ENCODE data around the gene COL28A1.

The COL28A1 gene

DNA sequence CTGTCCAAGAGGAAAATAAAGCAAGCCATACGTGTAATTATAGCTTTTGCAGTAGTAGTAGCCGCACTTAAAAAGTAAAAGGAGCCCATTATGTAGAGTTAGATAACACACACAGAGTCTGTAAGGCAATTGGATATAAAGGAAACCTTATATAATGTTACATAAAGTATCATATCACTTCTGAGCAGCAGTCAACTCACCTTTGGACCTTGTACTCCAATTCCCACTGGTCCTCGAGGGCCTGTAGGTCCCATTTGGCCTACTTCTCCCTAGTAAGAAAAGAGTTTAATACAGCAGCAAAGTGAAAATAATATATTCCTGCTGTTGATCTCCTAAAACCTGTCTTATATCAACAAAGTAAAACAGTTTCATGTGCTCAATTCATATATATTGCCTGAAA, 83.6 kb downstream of the COL28A1 start:
- H3K4me3 ChIP-seq (ENCODE audit: low read depth, low read length), result no peak overlapping the region
- TF ChIP-seq, protein P1, sequence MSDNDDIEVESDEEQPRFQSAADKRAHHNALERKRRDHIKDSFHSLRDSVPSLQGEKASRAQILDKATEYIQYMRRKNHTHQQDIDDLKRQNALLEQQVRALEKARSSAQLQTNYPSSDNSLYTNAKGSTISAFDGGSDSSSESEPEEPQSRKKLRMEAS (IDR thresholded peaks at IDR 0.05; ENCODE audit: low read depth, low read length), result no peak
- TF ChIP-seq POLR2A (IDR thresholded peaks at IDR 0.05; ENCODE audit: extremely low read depth, insufficient read length) (no peak), MYC (IDR thresholded peaks at IDR 0.05; ENCODE audit: low read depth, low read length) (no peak)
- TF ChIP-seq, protein P2, sequence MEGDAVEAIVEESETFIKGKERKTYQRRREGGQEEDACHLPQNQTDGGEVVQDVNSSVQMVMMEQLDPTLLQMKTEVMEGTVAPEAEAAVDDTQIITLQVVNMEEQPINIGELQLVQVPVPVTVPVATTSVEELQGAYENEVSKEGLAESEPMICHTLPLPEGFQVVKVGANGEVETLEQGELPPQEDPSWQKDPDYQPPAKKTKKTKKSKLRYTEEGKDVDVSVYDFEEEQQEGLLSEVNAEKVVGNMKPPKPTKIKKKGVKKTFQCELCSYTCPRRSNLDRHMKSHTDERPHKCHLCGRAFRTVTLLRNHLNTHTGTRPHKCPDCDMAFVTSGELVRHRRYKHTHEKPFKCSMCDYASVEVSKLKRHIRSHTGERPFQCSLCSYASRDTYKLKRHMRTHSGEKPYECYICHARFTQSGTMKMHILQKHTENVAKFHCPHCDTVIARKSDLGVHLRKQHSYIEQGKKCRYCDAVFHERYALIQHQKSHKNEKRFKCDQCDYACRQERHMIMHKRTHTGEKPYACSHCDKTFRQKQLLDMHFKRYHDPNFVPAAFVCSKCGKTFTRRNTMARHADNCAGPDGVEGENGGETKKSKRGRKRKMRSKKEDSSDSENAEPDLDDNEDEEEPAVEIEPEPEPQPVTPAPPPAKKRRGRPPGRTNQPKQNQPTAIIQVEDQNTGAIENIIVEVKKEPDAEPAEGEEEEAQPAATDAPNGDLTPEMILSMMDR (IDR thresholded peaks at IDR 0.05; ENCODE audit: low read depth, low read length), result no peak
- no peak for DNase-seq (ENCODE audit: low read depth)

GRCh38 chr7:7449055-7449454, 86.6 kb downstream of the COL28A1 start:
- DNase-seq (ENCODE audit: low read depth), result no peak

GRCh38 chr7:7446616-7447015, 89.1 kb downstream of the COL28A1 start:
- TF ChIP-seq, protein P2 (IDR thresholded peaks at IDR 0.05; ENCODE audit: low read depth, low read length), result no peak
- TF ChIP-seq, protein P1 (IDR thresholded peaks at IDR 0.05; ENCODE audit: low read depth, low read length), result no peak
- no peak for TF ChIP-seq MYC (IDR thresholded peaks at IDR 0.05; ENCODE audit: low read depth, low read length)
- TF ChIP-seq POLR2A (IDR thresholded peaks at IDR 0.05; ENCODE audit: extremely low read depth, insufficient read length), result no peak
- H3K4me3 ChIP-seq (ENCODE audit: low read depth, low read length), result no peak overlapping the region
- DNase-seq (ENCODE audit: low read depth), result no peak

More at GRCh38 chr7:7449055-7449454, 86.6 kb downstream of the COL28A1 start:
- TF ChIP-seq MYC (IDR thresholded peaks at IDR 0.05; ENCODE audit: low read depth, low read length) (no peak), POLR2A (IDR thresholded peaks at IDR 0.05; ENCODE audit: extremely low read depth, insufficient read length) (no peak)
- TF ChIP-seq, protein P1 (IDR thresholded peaks at IDR 0.05; ENCODE audit: low read depth, low read length), result no peak
- TF ChIP-seq, protein P2 (IDR thresholded peaks at IDR 0.05; ENCODE audit: low read depth, low read length), result no peak
- no peak overlapping the region for H3K4me3 ChIP-seq (ENCODE audit: low read depth, low read length)

- H3K4me3 ChIP-seq (ENCODE audit: low read depth, low read length), result no peak overlapping the region
- TF ChIP-seq MYC (IDR thresholded peaks at IDR 0.05; ENCODE audit: low read depth, low read length) (no peak), POLR2A (IDR thresholded peaks at IDR 0.05; ENCODE audit: extremely low read depth, insufficient read length) (no peak)
- TF ChIP-seq, protein P1 (IDR thresholded peaks at IDR 0.05; ENCODE audit: low read depth, low read length), result no peak
- TF ChIP-seq, protein P2 (IDR thresholded peaks at IDR 0.05; ENCODE audit: low read depth, low read length), result no peak
- no peak for DNase-seq (ENCODE audit: low read depth)
Measured at GRCh38 chr7:7443806-7444350, 91.8 kb downstream of the COL28A1 start.

GRCh38 chr7:7439564-7439963, 96.1 kb downstream of the COL28A1 start:
- no peak overlapping the region for H3K4me3 ChIP-seq (ENCODE audit: low read depth, low read length)
- no peak for TF ChIP-seq MYC (IDR thresholded peaks at IDR 0.05; ENCODE audit: low read depth, low read length)
- TF ChIP-seq, protein P2 (IDR thresholded peaks at IDR 0.05; ENCODE audit: low read depth, low read length), result no peak
- no peak for TF ChIP-seq POLR2A (IDR thresholded peaks at IDR 0.05; ENCODE audit: extremely low read depth, insufficient read length)
- TF ChIP-seq, protein P1 (IDR thresholded peaks at IDR 0.05; ENCODE audit: low read depth, low read length), result no peak
- DNase-seq (ENCODE audit: low read depth), result no peak
